ENCODE measurements around the gene JAG2.

DNA sequence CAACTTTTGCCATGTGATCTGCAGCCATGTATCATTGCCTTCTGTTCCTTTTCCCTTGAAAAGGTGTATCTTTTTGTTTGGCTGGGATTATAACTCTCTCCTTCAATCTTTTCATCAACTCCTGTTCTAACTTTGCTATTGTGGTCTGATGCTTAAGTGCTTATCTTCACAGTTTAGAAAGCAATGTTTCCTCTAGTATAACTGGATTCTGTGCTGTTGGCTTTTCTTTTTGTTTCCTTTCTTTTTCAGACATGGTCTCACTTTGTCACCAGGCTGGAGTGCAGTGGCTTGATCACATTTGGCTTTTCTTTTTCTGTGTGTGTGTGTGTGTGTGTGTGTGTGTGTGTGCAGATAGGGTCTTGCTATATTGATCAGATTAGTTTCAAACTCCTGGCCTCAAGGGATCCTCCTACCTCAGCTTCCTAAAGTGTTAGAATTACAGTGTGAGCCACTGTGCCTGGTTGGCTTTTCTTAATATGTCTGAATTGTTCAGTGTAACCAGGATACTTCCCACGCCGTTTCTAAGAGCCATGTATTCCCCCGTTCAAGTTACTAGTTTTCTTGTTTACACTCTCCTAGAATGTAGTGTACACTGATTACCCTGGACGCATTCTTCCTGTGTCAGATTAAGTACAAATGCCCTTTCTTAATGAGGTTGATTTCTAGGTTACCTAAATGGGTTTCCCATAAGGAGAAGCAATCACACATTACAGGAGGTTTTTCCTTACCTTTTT, 35.5 kb downstream of the JAG2 start:
- TF ChIP-seq, protein P1, sequence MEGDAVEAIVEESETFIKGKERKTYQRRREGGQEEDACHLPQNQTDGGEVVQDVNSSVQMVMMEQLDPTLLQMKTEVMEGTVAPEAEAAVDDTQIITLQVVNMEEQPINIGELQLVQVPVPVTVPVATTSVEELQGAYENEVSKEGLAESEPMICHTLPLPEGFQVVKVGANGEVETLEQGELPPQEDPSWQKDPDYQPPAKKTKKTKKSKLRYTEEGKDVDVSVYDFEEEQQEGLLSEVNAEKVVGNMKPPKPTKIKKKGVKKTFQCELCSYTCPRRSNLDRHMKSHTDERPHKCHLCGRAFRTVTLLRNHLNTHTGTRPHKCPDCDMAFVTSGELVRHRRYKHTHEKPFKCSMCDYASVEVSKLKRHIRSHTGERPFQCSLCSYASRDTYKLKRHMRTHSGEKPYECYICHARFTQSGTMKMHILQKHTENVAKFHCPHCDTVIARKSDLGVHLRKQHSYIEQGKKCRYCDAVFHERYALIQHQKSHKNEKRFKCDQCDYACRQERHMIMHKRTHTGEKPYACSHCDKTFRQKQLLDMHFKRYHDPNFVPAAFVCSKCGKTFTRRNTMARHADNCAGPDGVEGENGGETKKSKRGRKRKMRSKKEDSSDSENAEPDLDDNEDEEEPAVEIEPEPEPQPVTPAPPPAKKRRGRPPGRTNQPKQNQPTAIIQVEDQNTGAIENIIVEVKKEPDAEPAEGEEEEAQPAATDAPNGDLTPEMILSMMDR (IDR thresholded peaks at IDR 0.05), result no peak
- no peak for TF ChIP-seq POLR2A (IDR thresholded peaks at IDR 0.05)

Measured in testis (tissue), 2 donors.